Osteoblast (primary cell): Measurements from ENCODE around the gene TBC1D3B. TPM values are rescaled to one million over a fixed set of nuclear protein-coding genes. Genes with fewer than 3 reads are reported as not detected.

Source experiments
- DNase-seq: peaks from one replicate; pipeline ENCODE4 v3.0.0; 2011; ENCODE audit warnings: low spot score, mixed read lengths; ENCODE audit not compliant: insufficient read length; ENCODE audit errors: missing footprints
- H2AFZ ChIP-seq: 2 replicates; pipeline ENCODE4 v1.6.0; 2011; ENCODE audit warnings: mild to moderate bottlenecking, low read length
- H3K27ac ChIP-seq: 2 replicates; pipeline ENCODE4 v1.5.1; 2011; ENCODE audit warnings: mild to moderate bottlenecking, low read depth, low read length, moderate library complexity
- H3K27me3 ChIP-seq: 2 replicates; pipeline ENCODE4 v1.6.0; 2012; ENCODE audit warnings: mild to moderate bottlenecking, control low read depth, inconsistent platforms, low read length, moderate library complexity; ENCODE audit not compliant: insufficient read depth
- H3K36me3 ChIP-seq: 2 replicates; pipeline ENCODE4 v1.5.1; 2011; ENCODE audit warnings: mild to moderate bottlenecking, low read length, control low read depth, moderate library complexity; ENCODE audit not compliant: insufficient read depth
- H3K4me1 ChIP-seq: 2 replicates; pipeline ENCODE4 v1.5.1; 2011; ENCODE audit warnings: mild to moderate bottlenecking, low read length, control low read depth, moderate library complexity; ENCODE audit not compliant: insufficient read depth
- H3K4me2 ChIP-seq: 2 replicates; pipeline ENCODE4 v1.6.0; 2011; ENCODE audit warnings: mild to moderate bottlenecking, low read length; ENCODE audit not compliant: insufficient read depth
- H3K4me3 ChIP-seq: fragments of 200-600 bp; sonication (generic); 3 replicates; pipeline ENCODE4 v1.5.1; 2012; ENCODE audit warnings: mild to moderate bottlenecking, low read length, inconsistent platforms; ENCODE audit not compliant: insufficient read depth
- H3K79me2 ChIP-seq: 2 replicates; pipeline ENCODE4 v1.6.0; 2012; ENCODE audit warnings: mild to moderate bottlenecking, low read length, control low read depth, inconsistent platforms; ENCODE audit not compliant: insufficient read depth
- H3K9me3 ChIP-seq: 2 replicates; pipeline ENCODE4 v1.5.1; 2011; ENCODE audit warnings: low read depth, low read length, control low read depth
- H4K20me1 ChIP-seq: 2 replicates; pipeline ENCODE4 v1.6.0; 2012; ENCODE audit warnings: mild to moderate bottlenecking, low read length, control low read depth; ENCODE audit not compliant: insufficient read depth
- CTCF ChIP-seq: IDR thresholded peaks from 2 replicates; pipeline ENCODE4 v1.5.1; 2011; ENCODE audit warnings: mild to moderate bottlenecking, low read depth, low read length, moderate library complexity; ENCODE audit errors: extremely low read depth
- total RNA-seq: library from RNA; depleted of rRNA; stranded (reverse); fragments of >200 nt; gene quantifications from 2 replicates; pipeline ENCODE4 v1.2.3, GENCODE V29; 2012

The TBC1D3B gene
- total RNA-seq, 1 donor: 0.36 TPM

- H3K36me3 ChIP-seq: no peaks in the 10 kb centered on the region
- no peak overlapping the region for H3K4me3 ChIP-seq
- DNase-seq: no peak
- TF ChIP-seq CTCF: no peak
- no peak overlapping the region for H2AFZ ChIP-seq
- no peaks in the 10 kb centered on the region for H3K4me1 ChIP-seq
- no peaks in the 10 kb centered on the region for H3K79me2 ChIP-seq
- H3K27me3 ChIP-seq: no peaks in the 10 kb centered on the region
- H4K20me1 ChIP-seq: no peaks in the 10 kb centered on the region
- peaks cover 3% of the 10 kb centered on the region for H3K9me3 ChIP-seq
- H3K27ac ChIP-seq: no peak overlapping the region
- H3K4me2 ChIP-seq: no peak overlapping the region
These were observed 56.2 kb downstream of the TBC1D3B start for GRCh38 chr17:36120221-36120620.

- H3K9me3 ChIP-seq: no peaks in the 10 kb centered on the region
- H2AFZ ChIP-seq: no peak overlapping the region
These were observed 57.7 kb downstream of the TBC1D3B start for GRCh38 chr17:36118477-36119353.

GRCh38 chr17:36117505-36118382 lies 58.7 kb downstream of the TBC1D3B start:
- no peak for DNase-seq
- Histone ChIP-seq H3K79me2 (no peaks in the 10 kb centered on the region), H3K27me3 (no peaks in the 10 kb centered on the region), H4K20me1 (no peaks in the 10 kb centered on the region), H3K4me2 (no peak overlapping the region), H3K36me3 (no peaks in the 10 kb centered on the region), H3K27ac (no peak overlapping the region), H3K9me3 (no peaks in the 10 kb centered on the region), H3K4me3 (no peak overlapping the region), H3K4me1 (no peaks in the 10 kb centered on the region), H2AFZ (no peak overlapping the region)
- no peak for TF ChIP-seq CTCF

More at GRCh38 chr17:36118477-36119353, 57.7 kb downstream of the TBC1D3B start:
- Histone ChIP-seq H3K27me3 (no peaks in the 10 kb centered on the region), H3K27ac (no peak overlapping the region), H3K4me1 (no peaks in the 10 kb centered on the region), H3K79me2 (no peaks in the 10 kb centered on the region), H3K4me2 (no peak overlapping the region), H4K20me1 (no peaks in the 10 kb centered on the region), H3K4me3 (no peak overlapping the region), H3K36me3 (no peaks in the 10 kb centered on the region)
- no peak for DNase-seq
- TF ChIP-seq CTCF: no peak

Other genes starting within 250 kb of the TBC1D3B start
- gene RDM1, start 245.9 kb downstream of the TBC1D3B start, total RNA-seq: 0.29 and 0.36 TPM in 2 replicates
- not detected in 2 replicates for gene LYZL6, start 232.9 kb downstream of the TBC1D3B start, total RNA-seq
- gene CCL16, start 195.1 kb downstream of the TBC1D3B start, total RNA-seq: not detected in 2 replicates
- not detected in 2 replicates for gene CCL14, start 189.9 kb downstream of the TBC1D3B start, total RNA-seq
- gene CCL15, start 175.1 kb downstream of the TBC1D3B start, total RNA-seq: not detected in 2 replicates
- not detected in 2 replicates for gene CCL23, start 158.7 kb downstream of the TBC1D3B start, total RNA-seq
- gene CCL18, start 112.4 kb downstream of the TBC1D3B start, total RNA-seq: 0.36 TPM in 1 of 2 replicates, not detected in the other
- 0.29 and 0.36 TPM in 2 replicates for gene CCL3, start 86.5 kb downstream of the TBC1D3B start, total RNA-seq
- gene CCL4, start 72.8 kb downstream of the TBC1D3B start, total RNA-seq: 0.36 TPM in 1 of 2 replicates, not detected in the other
- not detected in 2 replicates for gene CCL3L1, start 20.1 kb upstream of the TBC1D3B start, total RNA-seq
- gene CCL4L2, start 34.4 kb upstream of the TBC1D3B start, total RNA-seq: not detected in 2 replicates
- 0.36 and 0.59 TPM in 2 replicates for gene TBC1D3I, start 87.9 kb upstream of the TBC1D3B start, total RNA-seq
- 2.9 TPM in 1 of 2 replicates, not detected in the other for gene TBC1D3G, start 147.2 kb upstream of the TBC1D3B start, total RNA-seq
- not detected in 2 replicates for gene TBC1D3H, start 211.8 kb upstream of the TBC1D3B start, total RNA-seq